SK-N-SH treated with all-trans-retinoic acid at 6 μM for 48 hours (cell line): ENCODE data around the gene ARHGAP25.

ENCODE experiments used
- ATAC-seq: fragments of 200-7000 bp; cut with Tn5 transposase; 3 replicates; pipeline ENCODE4 v1.9.1; 2020; ENCODE audit warnings: mild to moderate bottlenecking, moderate library complexity
- ARNTL ChIP-seq: fragments of 450-650 bp; formaldehyde crosslinking; IDR thresholded peaks from 2 replicates; pipeline ENCODE4 v1.5.0; 2020; ENCODE audit warnings: low read depth, mild to moderate bottlenecking, moderate library complexity, borderline replicate concordance
- BACH2 ChIP-seq: fragments of 250-450 bp; sonication (Bioruptor Pico); IDR thresholded peaks from 2 replicates; pipeline ENCODE4 v1.9.0; 2021; ENCODE audit warnings: mild to moderate bottlenecking, borderline replicate concordance
- ESRRG ChIP-seq: fragments of 250-450 bp; sonication (Bioruptor Pico); IDR thresholded peaks from 2 replicates; pipeline ENCODE4 v1.6.1; 2021; ENCODE audit warnings: mild to moderate bottlenecking
- ISL1 ChIP-seq: fragments of 250-450 bp; sonication (Bioruptor Pico); IDR thresholded peaks from 2 replicates; pipeline ENCODE4 v2.1.2; 2022; ENCODE audit warnings: mild to moderate bottlenecking, moderate library complexity
- OSR1 ChIP-seq: fragments of 250-450 bp; sonication (Bioruptor Pico); IDR thresholded peaks from 2 replicates; pipeline ENCODE4 v1.8.0; 2022; ENCODE audit warnings: moderate library complexity, mild to moderate bottlenecking, inconsistent platforms
- RARB ChIP-seq: fragments of 250-450 bp; sonication (Bioruptor Pico); IDR thresholded peaks from 2 replicates; pipeline ENCODE4 v1.8.0; 2021; ENCODE audit warnings: mild to moderate bottlenecking, moderate library complexity
- SNAI2 ChIP-seq: fragments of 250-450 bp; sonication (Bioruptor Pico); IDR thresholded peaks from 2 replicates; pipeline ENCODE4 v1.5.0; 2020; ENCODE audit warnings: mild to moderate bottlenecking, moderate library complexity
- TCF4 ChIP-seq: fragments of 250-450 bp; sonication (Bioruptor Pico); IDR thresholded peaks from 2 replicates; pipeline ENCODE4 v1.8.0; 2021; ENCODE audit warnings: mild to moderate bottlenecking, moderate library complexity, borderline replicate concordance
- TOX ChIP-seq: fragments of 250-450 bp; sonication (Bioruptor Pico); IDR thresholded peaks from 2 replicates; pipeline ENCODE4 v1.8.0; 2021; ENCODE audit warnings: mild to moderate bottlenecking, moderate library complexity, borderline replicate concordance
- ZFP3 ChIP-seq: fragments of 250-450 bp; sonication (Bioruptor Pico); IDR thresholded peaks from 2 replicates; pipeline ENCODE4 v1.5.0; 2020; ENCODE audit warnings: mild to moderate bottlenecking, moderate library complexity
- ZFP30 ChIP-seq: fragments of 450-650 bp; formaldehyde crosslinking; IDR thresholded peaks from 2 replicates; pipeline ENCODE4 v1.5.0; 2022; ENCODE audit warnings: mild to moderate bottlenecking, moderate library complexity
- ZNF565 ChIP-seq: fragments of 450-650 bp; formaldehyde crosslinking; conservative IDR thresholded peaks from 2 replicates; pipeline ENCODE4 v1.5.0; 2020; ENCODE audit warnings: low read depth, mild to moderate bottlenecking, moderate library complexity
- ZNF8 ChIP-seq: fragments of 450-650 bp; formaldehyde crosslinking; IDR thresholded peaks from 2 replicates; pipeline ENCODE4 v1.5.0; 2020; ENCODE audit warnings: mild to moderate bottlenecking, moderate library complexity
- TF ChIP-seq, protein P1 (sequence below): fragments of 250-450 bp; sonication (Bioruptor Pico); IDR thresholded peaks from 2 replicates; pipeline ENCODE4 v1.5.0; 2020; ENCODE audit warnings: mild to moderate bottlenecking, moderate library complexity
- TF ChIP-seq, protein P2 (sequence below): fragments of 250-450 bp; sonication (Bioruptor Pico); IDR thresholded peaks from 2 replicates; pipeline ENCODE4 v1.8.0; 2020; ENCODE audit warnings: mild to moderate bottlenecking, moderate library complexity, borderline replicate concordance
- TF ChIP-seq, protein P3 (sequence below): fragments of 250-450 bp; sonication (Bioruptor Pico); IDR thresholded peaks from 2 replicates; pipeline ENCODE4 v1.5.1; 2020; ENCODE audit warnings: low read depth, mild to moderate bottlenecking, moderate library complexity
- TF ChIP-seq, protein P4 (sequence below): fragments of 250-450 bp; sonication (Bioruptor Pico); IDR thresholded peaks from 2 replicates; pipeline ENCODE4 v1.8.0; 2021; ENCODE audit warnings: low read depth, mild to moderate bottlenecking, moderate library complexity, borderline replicate concordance

ARHGAP25 gene

DNA sequence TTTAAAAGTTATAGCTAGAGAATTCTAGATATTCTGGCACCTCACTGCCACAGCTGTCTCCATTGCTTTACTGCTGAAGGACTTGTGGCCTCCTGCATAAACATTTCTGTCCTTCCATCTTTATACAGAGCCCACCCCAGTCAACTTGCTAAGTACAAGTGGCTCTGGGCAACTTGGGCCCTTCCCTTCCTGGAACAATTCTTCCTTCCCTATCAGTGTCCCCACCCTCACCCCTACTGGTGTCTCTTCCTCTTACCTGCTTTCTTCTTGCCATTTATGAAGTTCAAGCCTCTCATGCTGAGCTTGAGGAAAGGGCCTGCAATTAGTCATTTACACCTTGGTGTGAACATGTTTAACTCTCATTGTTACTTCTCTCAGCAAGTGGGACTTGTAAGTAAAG lies 45.0 kb downstream of the ARHGAP25 start:
- no peak for TF ChIP-seq RARB (CRISPR knock-in tag)
- TF ChIP-seq OSR1 (CRISPR knock-in tag), result no peak
- TF ChIP-seq BACH2, result no peak
- no peak for TF ChIP-seq ESRRG (CRISPR knock-in tag)
- TF ChIP-seq ISL1, result no peak
- TF ChIP-seq ZFP3 (CRISPR knock-in tag), result no peak
- TF ChIP-seq ZNF8 (CRISPR knock-in tag), result no peak
- no peak for TF ChIP-seq ZFP30 (CRISPR knock-in tag)
- TF ChIP-seq, protein P1, sequence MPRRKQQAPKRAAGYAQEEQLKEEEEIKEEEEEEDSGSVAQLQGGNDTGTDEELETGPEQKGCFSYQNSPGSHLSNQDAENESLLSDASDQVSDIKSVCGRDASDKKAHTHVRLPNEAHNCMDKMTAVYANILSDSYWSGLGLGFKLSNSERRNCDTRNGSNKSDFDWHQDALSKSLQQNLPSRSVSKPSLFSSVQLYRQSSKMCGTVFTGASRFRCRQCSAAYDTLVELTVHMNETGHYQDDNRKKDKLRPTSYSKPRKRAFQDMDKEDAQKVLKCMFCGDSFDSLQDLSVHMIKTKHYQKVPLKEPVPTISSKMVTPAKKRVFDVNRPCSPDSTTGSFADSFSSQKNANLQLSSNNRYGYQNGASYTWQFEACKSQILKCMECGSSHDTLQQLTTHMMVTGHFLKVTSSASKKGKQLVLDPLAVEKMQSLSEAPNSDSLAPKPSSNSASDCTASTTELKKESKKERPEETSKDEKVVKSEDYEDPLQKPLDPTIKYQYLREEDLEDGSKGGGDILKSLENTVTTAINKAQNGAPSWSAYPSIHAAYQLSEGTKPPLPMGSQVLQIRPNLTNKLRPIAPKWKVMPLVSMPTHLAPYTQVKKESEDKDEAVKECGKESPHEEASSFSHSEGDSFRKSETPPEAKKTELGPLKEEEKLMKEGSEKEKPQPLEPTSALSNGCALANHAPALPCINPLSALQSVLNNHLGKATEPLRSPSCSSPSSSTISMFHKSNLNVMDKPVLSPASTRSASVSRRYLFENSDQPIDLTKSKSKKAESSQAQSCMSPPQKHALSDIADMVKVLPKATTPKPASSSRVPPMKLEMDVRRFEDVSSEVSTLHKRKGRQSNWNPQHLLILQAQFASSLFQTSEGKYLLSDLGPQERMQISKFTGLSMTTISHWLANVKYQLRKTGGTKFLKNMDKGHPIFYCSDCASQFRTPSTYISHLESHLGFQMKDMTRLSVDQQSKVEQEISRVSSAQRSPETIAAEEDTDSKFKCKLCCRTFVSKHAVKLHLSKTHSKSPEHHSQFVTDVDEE (CRISPR knock-in tag), result no peak
- TF ChIP-seq, protein P2, sequence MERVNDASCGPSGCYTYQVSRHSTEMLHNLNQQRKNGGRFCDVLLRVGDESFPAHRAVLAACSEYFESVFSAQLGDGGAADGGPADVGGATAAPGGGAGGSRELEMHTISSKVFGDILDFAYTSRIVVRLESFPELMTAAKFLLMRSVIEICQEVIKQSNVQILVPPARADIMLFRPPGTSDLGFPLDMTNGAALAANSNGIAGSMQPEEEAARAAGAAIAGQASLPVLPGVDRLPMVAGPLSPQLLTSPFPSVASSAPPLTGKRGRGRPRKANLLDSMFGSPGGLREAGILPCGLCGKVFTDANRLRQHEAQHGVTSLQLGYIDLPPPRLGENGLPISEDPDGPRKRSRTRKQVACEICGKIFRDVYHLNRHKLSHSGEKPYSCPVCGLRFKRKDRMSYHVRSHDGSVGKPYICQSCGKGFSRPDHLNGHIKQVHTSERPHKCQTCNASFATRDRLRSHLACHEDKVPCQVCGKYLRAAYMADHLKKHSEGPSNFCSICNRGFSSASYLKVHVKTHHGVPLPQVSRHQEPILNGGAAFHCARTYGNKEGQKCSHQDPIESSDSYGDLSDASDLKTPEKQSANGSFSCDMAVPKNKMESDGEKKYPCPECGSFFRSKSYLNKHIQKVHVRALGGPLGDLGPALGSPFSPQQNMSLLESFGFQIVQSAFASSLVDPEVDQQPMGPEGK, result no peak
- no peak for TF ChIP-seq TCF4 (CRISPR knock-in tag)
- TF ChIP-seq, protein P3, sequence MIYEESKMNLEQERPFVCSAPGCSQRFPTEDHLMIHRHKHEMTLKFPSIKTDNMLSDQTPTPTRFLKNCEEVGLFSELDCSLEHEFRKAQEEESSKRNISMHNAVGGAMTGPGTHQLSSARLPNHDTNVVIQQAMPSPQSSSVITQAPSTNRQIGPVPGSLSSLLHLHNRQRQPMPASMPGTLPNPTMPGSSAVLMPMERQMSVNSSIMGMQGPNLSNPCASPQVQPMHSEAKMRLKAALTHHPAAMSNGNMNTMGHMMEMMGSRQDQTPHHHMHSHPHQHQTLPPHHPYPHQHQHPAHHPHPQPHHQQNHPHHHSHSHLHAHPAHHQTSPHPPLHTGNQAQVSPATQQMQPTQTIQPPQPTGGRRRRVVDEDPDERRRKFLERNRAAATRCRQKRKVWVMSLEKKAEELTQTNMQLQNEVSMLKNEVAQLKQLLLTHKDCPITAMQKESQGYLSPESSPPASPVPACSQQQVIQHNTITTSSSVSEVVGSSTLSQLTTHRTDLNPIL (CRISPR knock-in tag), result no peak
- TF ChIP-seq ZNF565 (CRISPR knock-in tag), result no peak
- ATAC-seq, result no peak

DNA sequence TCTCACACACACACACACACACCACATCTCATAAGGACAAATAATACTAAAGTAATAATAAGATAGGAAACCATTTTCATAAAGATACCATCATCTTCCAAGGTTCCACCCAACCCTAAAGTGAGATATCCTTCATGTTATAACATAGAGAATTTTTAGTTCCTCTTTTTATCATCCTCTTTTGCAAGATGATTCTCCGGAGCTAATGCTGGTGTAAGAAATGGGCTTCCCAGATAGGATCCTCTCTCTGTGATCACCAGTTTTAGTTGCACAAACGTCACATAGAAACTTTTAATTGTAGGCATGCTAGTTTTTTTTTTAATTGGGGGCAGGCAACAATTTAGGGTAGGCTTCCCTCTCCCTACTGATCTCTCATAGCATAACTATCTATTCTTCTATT lies 49.6 kb downstream of the ARHGAP25 start:
- TF ChIP-seq ISL1 (no peak), TOX (CRISPR knock-in tag) (no peak), ARNTL (CRISPR knock-in tag) (no peak), SNAI2 (CRISPR knock-in tag) (no peak), RARB (CRISPR knock-in tag) (no peak), OSR1 (CRISPR knock-in tag) (no peak)
- TF ChIP-seq, protein P1 (CRISPR knock-in tag), result no peak
- TF ChIP-seq, protein P3 (CRISPR knock-in tag), result no peak
- TF ChIP-seq, protein P2, result no peak
- ATAC-seq, result no peak

DNA sequence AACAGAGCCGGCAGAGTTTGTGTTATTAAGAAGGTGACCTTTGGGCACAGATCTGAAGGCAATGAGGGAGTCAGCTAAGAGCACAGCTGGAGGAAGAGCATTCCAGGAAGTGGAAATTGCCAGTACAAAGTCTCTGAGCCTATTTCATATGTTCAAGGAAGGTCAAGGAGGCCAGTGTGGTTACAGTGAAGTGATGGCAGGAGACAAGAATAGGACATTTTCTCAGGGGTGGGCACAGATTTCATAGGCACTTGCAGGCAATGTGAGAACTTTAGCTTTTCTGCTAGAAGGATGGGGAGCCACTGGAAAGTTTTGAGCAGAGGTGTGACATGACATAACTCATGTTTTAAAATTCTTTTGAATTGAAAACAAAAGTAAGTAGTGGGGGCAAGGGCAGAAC lies 50.3 kb downstream of the ARHGAP25 start:
- ATAC-seq, result no peak
- TF ChIP-seq ZNF8 (CRISPR knock-in tag) (no peak), RARB (CRISPR knock-in tag) (no peak), ZFP30 (CRISPR knock-in tag) (no peak), ESRRG (CRISPR knock-in tag) (no peak), ARNTL (CRISPR knock-in tag) (no peak)
- TF ChIP-seq, protein P1 (CRISPR knock-in tag), result no peak
- TF ChIP-seq, protein P3 (CRISPR knock-in tag), result no peak
- TF ChIP-seq, protein P4, sequence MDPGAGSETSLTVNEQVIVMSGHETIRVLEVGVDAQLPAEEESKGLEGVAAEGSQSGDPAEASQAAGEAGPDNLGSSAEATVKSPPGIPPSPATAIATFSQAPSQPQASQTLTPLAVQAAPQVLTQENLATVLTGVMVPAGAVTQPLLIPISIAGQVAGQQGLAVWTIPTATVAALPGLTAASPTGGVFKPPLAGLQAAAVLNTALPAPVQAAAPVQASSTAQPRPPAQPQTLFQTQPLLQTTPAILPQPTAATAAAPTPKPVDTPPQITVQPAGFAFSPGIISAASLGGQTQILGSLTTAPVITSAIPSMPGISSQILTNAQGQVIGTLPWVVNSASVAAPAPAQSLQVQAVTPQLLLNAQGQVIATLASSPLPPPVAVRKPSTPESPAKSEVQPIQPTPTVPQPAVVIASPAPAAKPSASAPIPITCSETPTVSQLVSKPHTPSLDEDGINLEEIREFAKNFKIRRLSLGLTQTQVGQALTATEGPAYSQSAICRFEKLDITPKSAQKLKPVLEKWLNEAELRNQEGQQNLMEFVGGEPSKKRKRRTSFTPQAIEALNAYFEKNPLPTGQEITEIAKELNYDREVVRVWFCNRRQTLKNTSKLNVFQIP (CRISPR knock-in tag), result no peak
